GM10847 (cell line): Measurements from ENCODE around the gene SMAD1.
A peak's percentile ranks its signal among the peaks of the same experiment; 100 is the strongest.

Source experiments
- POLR2A ChIP-seq: IDR thresholded peaks from 2 replicates; pipeline ENCODE4 v1.6.1; 2011; ENCODE audit not compliant: insufficient read length; ENCODE audit errors: extremely low read depth

SMAD1 gene

DNA sequence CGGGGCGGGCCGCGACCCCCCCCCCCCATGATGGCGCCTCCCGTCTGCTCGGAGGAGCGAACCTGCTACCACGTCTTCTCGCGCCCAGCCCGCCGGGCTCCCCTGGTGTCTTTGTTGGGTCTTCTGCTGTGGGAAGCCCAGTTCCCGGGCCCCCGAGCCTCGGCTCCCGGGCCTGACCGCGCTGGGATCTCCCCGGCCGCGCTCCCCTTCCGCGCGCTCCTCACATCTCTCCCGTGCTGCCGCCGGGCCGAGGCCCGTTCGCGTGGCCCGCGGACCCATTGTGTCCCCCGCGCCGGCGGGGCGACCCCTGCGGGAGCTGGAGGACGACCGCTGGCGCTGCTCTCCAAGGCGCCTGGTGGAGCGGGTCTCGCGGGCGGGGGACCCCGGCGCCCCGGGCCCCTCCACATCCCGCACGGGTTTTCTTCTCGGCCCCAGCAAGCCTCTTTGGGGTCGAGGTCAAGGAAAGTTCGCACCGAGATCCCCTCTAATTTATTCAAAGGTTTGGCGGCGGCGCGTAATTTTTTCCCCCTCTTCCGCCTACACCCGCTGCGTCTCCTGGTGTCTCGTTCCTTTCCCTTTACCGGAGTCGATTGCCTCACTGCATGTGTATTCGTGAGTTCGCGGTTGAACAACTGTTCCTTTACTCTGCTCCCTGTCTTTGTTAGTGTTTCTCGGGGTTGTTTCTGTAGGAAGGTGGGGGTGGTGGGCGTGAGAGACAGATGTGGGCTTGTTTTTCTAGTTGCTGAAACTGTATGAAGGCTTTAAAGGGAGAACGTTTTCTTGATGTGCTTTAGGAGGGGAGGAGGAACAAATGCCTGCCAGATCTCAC is 770 bp downstream of the SMAD1 start:
- peak; percentile 22 for TF ChIP-seq POLR2A

DNA sequence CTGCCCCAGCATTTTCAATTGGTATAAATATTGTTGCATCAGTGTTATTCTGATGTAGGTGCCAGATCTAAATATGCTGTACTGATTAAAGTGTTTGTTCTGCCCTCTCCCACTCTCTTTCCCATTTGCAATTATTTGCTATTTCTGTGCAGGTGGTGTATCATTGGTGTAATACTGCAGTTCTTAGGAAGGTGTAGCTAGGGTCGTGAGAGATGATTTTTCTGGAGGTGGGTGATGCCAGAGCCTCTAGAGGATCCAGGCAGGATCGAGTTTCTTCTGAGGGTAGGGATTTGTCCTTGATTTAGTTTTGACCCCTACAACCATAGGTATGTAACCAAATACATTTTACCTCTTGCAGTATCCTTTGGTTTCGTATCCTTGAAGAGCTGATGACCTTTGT is 1.9 kb downstream of the SMAD1 start:
- TF ChIP-seq POLR2A: no peak

DNA sequence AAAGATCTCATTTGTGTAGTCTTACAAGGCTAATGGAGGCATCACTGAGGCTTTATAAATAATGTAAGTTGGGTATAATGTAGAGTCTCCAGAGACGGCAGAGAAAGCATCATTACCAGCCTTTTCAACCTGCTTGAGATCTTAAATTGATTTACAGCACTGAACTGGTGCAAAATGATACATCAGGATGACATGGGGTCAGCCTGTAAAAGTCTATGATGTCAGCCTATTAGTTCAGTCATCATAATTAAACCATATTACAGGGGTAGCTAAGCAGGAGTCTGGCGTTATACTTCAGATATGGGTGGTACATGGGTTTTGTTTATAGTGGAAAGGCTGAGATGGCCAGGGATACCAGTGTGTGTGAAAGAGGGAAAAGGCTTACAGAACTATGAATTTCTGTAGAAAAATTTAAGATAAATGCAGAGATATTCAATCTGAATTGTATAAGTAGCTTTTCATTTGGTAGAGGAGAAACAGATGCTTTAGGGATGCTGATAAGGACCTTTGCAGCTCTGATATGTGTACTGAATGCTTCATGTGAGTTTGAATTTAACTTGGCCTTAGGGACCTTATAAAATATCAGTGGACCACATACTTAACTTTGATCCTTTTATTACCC is 2.7 kb downstream of the SMAD1 start:
- TF ChIP-seq POLR2A: no peak

DNA sequence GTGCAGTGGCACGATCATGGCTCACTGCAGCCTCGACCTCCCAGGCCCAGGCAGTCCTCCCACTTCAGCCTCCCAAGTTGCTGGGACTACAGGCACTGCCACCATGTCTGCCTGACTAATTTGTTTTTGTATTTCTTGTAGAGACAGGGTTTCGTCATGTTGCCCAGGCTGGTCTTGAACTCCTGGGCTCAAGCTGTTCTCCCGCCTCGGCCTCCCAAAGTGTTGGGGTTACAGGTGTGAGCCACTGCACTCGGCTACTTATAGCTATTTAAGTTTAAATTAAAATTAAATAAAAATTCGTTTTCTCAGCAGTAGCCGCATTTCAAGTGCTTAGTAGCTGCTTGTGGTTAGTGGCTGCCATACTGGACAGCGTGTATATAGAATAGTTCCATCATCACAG is 3.5 kb downstream of the SMAD1 start:
- TF ChIP-seq POLR2A: no peak

DNA sequence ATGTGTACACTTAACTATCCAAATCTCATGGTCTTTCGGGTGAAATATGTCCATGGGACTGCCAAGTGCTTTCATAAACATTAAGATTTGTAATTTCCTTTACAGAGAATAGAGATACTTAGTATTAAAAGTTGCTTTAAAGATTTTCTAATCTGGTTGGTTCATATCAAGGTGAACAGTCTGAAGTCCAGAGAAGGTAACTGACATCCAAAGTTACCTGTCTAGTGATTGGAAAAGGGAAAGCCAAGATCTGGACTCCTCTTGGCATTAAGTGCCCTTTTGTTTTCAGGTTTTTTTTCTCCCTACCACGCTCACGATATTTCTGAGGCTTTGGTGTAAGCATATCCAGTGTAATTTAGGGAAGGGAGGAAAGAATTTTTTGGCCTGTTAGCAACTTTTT is 5.0 kb downstream of the SMAD1 start:
- no peak for TF ChIP-seq POLR2A

DNA sequence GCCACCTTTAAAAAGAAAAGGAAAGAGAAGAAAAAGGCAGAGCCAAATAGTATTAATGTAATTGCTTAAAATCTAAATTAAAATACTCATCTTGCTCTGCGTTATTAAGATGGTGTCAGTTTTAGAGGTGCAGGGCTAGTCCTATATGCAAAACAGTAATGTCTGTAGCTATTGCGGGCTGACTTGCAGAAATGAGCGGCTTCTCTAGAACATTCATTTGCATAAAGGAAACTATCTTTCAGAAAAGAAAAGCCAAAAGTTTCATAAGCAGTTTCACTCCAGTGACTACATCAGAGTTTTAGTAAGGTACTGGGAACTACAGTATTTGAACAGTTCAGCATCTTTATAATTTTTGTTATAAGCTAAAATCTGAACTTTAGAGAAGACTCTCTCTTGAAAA is 6.0 kb downstream of the SMAD1 start:
- no peak for TF ChIP-seq POLR2A

DNA sequence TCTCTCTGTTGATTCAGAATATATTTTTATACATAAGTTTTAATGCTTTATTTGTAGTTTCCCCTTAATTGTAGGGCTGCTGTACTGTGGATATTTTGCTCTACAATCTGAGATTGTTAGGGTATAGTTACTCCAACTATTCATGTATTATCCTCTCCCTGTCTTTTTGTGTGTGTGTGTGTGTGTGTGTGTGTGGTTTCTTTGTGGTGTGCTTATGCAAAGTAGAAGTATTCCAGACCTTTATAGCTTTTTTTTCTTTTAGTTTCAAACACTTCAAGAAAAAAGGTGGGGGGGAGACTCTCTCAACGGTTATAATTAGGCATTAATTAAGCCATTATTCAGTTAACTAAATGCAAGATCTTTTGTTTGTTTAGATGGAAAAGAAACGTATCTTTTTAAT is 6.7 kb downstream of the SMAD1 start:
- TF ChIP-seq POLR2A: no peak

DNA sequence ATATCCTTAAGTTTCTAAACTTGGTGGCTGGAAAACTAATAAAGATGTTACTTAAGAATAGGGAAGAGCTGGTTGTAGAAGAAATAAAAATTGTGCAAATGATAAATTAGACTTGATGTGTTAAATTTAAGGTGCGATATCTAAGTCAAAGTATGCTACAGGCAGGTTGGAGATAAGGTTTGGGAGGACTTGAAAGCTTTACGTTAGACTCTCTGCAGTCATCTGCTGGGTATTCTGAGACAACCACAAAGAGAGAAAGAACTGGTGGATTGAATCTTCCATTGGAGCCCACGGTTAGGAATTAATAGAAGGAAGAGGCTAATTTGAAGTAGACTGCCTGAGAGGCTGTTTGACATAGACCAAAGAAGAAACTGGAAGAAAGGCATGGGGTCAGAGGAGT is 7.9 kb downstream of the SMAD1 start:
- no peak for TF ChIP-seq POLR2A

DNA sequence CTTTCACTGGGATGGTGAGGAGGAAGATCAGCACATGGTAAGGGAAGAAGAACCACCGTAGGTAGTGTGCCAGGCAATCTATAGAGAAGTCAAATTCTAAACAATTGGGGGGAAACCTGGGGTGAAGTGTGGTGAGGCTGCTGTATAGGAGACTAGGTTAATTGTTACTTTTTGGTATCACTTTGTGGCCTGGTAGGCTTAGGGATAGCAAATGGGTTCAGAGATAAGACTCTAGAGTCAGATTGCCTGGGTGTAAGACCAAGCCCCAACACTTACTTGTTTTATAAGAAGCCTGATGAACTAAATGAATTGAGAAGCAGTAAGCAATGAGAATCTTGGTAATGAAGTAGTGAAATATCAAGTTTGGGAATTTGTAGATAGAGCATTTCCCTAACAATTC is 8.7 kb downstream of the SMAD1 start:
- no peak for TF ChIP-seq POLR2A

DNA sequence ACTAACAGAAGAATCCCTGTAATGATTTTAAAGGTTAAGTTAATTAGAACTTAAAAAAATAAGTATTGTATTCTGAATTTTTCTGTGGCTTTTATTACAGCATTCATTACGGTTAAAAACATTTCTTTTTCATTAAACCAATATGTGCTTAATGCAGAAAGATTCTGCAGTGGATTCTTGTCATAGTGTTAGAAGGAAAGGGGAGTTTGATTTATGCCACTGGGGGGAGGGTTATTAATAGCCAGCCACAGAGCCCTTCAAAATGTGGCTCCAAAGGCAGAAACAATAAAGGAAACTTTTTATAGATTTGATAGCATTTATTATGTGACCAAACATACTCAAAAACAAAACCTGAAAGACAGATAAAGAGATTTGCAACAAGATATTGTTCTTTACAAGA is 9.1 kb downstream of the SMAD1 start:
- no peak for TF ChIP-seq POLR2A

DNA sequence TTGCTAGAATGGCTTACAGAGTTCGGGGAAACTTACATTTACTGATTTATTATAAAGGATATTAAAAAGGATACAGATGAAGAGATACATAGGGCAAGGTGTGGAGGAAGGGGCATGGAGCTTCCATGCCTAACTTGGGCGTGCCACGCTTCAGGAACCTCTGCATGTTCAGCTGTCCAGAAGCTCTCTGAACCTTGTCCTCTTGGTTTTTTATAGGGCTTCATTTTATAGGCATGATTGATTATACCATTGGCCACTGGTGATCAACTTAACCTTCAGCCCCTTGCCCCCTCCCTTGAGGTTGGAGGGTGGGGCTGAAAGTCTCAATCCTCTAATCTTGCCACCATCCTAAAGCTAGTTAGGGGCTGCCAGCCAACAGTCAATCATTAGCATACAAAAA is 10.7 kb downstream of the SMAD1 start:
- no peak for TF ChIP-seq POLR2A

DNA sequence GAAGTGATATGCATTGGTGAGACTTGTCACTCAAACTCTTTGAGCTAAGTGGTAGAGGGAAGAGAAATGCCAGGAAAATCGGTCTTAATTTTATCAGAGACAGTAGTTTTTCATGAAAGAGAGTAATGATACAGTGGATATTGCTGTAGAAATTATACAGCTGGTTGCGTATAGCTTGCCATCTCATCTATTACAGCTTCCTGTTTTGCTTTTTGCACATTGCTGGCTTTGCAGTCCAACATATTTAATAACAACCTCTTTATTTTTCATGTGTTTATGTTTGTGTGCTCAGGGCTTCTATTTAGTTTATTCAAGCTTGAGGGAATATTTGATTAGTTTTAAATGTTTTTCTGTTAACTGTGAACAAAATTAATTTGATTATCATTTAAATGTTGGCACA is 11.5 kb downstream of the SMAD1 start:
- TF ChIP-seq POLR2A: no peak

DNA sequence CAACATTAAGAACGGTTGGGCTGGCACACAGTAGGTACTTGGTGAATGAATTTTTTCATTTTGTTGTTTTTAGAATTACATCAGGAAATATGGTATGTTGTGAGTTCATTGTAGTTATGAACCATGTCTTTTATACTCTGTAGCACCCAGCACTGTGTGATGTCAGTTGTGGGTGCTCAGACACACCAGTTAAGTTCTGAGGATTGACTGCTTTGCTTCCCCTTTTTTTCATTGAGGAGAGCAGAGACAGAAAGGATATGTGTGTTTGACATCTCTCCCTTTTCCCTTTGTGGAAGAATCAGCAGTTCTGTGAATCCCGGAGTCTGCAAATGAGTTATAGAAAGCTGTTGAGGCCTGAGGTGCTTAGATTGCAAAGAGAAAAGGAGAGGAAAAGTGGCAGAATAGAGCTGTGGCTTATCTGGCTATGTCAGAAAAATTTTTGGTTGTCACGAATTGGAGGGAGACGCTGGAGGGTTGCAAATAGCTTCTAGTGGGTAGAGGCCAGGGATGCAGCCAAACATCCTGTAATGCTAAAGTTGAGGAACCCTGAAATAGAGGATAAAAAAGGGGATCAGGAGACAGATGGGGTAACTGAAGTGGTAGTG is 13.1 kb downstream of the SMAD1 start:
- no peak for TF ChIP-seq POLR2A

DNA sequence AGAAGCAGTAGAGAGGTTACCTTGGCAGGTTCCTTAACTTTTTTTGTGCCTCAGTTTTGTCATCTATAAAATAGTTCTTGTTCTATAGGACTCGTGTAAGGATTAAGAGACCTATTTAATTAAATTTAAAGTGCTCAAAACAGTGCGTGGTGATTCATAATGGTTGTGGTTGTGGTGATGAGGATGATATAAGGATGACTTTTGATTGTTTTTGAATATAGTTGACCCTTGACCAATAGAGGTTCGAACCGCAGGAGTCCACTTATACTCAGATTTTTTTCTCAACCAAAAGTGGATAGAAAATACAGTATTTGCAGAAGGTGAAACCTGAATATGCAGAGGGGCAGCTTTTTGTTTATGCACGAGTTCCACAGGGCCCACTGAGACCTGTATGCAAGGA is 14.6 kb downstream of the SMAD1 start:
- TF ChIP-seq POLR2A: no peak

DNA sequence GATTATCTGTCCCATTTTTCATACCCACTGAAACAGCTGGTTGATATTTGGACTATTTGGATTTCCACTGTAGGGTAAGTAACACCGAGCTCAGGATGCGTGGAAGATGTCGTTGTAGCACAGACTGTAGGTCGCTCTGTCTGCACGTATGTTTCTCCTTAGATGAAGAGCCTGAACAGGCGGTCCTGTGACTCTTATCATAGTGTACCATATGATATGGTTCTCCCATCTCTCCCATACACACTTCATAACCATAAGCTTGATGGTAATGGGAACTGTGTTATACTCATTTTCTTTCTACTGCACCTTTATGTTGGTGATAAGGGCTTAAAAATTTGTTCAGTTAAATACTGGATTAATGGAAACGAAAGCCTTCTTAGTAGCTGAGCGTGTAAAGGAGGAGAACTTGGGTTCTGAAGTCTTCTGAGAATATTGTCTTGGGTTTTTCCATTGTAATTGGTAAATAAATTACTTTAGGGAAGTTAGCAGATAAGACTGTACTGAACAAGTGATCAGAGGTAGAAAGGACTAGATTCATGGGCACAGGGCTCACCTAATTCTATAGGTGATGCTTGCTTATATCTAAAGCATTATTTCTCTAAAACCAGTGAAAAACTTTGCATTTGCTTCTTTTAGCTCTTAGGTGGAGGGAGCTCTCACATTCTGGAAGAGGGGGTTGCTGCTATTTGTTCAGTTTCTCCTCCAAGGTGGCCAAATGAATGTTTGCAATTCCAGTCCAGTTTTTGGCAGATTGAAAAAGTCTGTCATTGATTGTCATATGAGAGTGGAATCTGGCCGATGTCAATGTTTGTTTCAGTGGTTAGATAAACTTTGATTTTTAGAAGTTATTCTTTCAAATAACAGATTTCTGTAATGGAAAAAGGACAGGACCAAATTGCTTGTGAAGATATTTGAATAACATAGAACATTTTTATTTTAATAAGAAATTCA is 15.8 kb downstream of the SMAD1 start:
- TF ChIP-seq POLR2A: no peak
